HG03095 (cell line): ENCODE data around the gene CARM1.
"Not testable (repeated sequence)": the region's sequence is repeated elsewhere in the genome, so short reads cannot be mapped to it uniquely, and the experiment has no call there.

Source experiments
- ATAC-seq: cut with Tn5 transposase; IDR thresholded peaks from one replicate; pipeline ENCODE4 v1.9.1; 2021; ENCODE audit warnings: moderate library complexity; ENCODE audit not compliant: unreplicated experiment

Gene CARM1

GRCh38 chr19:10927730-10928562 lies 56.6 kb downstream of the CARM1 start:
- ATAC-seq: no peak

GRCh38 chr19:10928563-10929401 lies 57.4 kb downstream of the CARM1 start, which contains the start of the genes TIMM29 and YIPF2:
TIMM29 (plus strand) TSS chr19:10928811; CDS start chr19:10928823, 12 bp downstream.
YIPF2 (minus strand) TSS chr19:10928639; CDS start chr19:10928410, 229 bp downstream.
- peak; percentile 67 for ATAC-seq

- ATAC-seq: no peak
Measured at GRCh38 chr19:10929402-10929794, 58.0 kb downstream of the CARM1 start.

DNA sequence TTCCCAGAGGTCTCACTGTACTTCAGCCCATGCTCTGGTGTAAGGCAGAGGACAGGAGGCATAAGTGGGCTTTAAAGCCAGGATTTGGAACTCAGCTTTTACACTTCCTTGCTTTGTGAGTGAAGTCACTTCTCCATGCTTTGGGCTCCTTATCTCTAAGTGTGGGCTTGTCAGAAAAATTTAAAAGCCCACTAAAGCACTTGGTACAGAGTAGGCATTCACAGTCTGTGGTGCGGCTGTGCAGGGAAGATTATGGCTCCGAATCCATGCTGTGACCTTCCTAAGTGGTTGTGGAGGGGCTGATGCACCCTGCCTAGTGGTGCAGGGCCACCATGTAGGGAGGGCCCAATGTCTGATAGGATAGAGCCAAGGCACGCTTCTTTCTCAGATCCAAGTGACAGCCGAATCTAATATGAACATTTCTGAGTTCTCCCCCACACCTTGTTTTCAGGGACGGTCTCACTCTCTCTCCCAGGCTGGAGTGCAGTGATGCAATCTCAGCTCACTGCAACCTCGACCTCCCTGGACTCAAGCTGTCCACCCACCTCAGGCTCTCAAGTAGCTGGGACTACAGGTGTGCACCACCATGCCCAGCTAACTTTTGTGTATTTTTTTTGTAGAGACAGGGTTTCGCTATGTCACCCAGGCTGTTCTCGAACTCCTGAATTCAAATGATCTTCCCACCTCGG lies 64.2 kb downstream of the CARM1 start:
- ATAC-seq: no peak

- ATAC-seq: no peak
Measured at GRCh38 chr19:10936661-10937084, 65.3 kb downstream of the CARM1 start.

DNA sequence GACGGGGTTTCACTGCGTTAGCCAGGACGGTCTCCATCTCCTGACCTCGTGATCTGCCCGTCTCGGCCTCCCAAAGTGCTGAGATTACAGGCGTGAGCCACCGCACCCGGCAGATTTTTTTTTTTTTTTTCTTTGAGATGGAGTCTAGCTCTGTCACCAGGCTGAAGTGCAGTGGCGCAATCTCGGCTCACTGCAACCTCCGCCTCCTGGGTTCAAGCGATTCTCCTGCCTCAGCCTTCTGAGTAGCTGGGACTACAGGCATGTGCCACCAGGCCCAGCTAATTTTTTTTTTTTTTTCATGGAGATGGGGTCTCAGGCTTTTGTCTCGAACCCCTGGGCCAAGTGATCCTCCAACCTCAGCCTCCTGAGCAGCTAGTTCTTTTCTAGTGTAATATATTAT lies 70.3 kb downstream of the CARM1 start:
- ATAC-seq: not testable (repeated sequence)

GRCh38 chr19:10943412-10943811 lies 72.1 kb downstream of the CARM1 start:
- ATAC-seq: not testable (repeated sequence)

GRCh38 chr19:10945264-10945663 lies 73.9 kb downstream of the CARM1 start:
- ATAC-seq: no peak

- ATAC-seq: no peak
Measured at GRCh38 chr19:10946958-10947657, 75.8 kb downstream of the CARM1 start.

DNA sequence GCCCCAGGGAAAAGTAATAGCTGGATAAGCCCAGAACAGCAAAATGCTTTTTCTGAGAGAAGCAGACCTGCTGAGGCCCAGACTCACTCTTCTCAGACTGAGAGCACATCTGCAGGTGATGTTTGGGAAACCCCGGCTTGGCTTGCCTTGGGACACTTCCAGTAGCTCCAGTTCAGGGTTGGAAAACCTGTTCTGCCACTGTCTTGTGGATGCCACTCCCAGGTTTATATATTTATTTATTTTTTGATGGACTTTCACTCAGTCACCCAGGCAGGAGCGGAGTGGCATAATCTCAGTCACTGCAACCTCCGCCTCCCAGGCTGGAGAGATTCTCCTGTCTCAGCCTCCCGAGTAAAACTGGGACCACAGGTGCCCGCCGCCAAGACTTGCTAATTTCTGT lies 81.5 kb downstream of the CARM1 start:
- ATAC-seq: no peak

GRCh38 chr19:10959277-10959968 lies 88.1 kb downstream of the CARM1 start:
- ATAC-seq: not testable (repeated sequence)

GRCh38 chr19:10960314-10961072 lies 89.1 kb downstream of the CARM1 start, which contains the start of gene SMARCA4:
SMARCA4 (plus strand) TSS chr19:10961030; CDS start chr19:10984152, 23,122 bp downstream.
- peak; percentile 56 for ATAC-seq

GRCh38 chr19:10961073-10961860 lies 89.9 kb downstream of the CARM1 start:
- ATAC-seq: peak; percentile 34

GRCh38 chr19:10962863-10963262 lies 91.5 kb downstream of the CARM1 start:
- ATAC-seq: no peak

DNA sequence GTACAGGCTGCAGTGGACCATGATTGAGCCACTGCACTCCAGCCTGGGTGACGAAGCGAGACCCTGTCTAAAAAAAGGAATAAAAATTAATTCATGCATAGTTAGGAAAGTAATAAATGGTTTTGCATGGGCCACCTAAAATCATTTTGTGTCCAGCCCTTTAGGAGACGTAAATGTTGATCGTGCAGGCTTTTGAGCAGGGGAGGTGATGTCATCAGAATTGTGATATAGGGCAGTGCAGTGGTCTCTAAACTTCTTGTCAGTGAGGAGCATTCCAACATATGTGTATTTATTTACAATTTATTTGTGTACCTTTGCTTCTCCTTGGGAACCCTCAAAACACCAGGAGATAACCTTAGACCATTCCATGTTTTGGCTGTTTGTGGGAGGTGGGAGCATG lies 92.5 kb downstream of the CARM1 start:
- no peak for ATAC-seq

DNA sequence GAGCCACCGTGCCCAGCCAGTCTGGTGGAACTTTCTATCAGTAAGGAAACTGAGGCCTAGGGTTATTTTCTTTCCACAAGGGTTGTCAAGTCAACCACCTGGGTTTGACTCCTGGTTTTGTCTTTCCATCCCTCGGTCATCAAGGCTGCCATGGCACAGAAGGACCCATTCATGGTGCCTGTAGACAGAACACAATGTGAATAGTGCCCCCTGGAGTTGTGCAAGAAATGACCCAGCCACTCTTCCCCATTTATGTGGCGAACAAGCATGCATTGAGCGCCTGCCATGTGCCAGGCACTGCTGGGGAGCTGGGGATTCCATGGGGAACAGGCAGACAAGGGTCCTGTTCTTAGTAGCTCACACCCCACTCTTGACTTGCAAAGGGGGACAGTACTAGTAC lies 93.5 kb downstream of the CARM1 start:
- ATAC-seq: no peak

- ATAC-seq: no peak
Measured at GRCh38 chr19:10965398-10965797, 94.0 kb downstream of the CARM1 start.

DNA sequence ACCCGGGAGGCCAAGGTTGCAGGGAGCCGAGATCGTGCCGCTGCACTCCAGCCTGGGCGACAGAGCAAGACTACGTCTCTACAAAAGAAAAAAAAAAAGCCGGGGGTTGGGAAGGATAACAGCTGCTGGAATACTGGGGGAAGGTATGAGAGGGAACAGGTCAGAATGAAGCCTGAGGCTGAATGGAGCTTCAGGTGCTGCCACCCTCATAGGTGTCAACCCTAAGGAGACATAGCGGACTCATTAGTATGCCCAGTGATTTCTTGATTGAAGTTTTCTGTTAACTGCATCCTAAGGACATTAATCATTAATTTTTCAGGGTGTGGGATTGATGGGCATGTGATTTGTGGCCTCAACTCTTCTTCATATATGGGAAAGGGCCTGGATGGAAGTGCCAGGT lies 95.5 kb downstream of the CARM1 start:
- no peak for ATAC-seq
